ENCODE data around the gene EFNA3. TPM values are rescaled to one million over a fixed set of nuclear protein-coding genes. Genes with fewer than 3 reads are reported as not detected.

The EFNA3 gene
- total and polyA plus RNA-seq, 9 of the 15 experiments (the other 6 are each of a cell fraction or from before 2014, with no cell fraction given): 0.59 to 7.9 (median 4.7) TPM

- TF ChIP-seq ZBTB33 (CRISPR knock-in tag; IDR thresholded peaks at IDR 0.05) (0 out of 2 replicates have a peak, but pooled peaks have one; percentile 10), ZNF224 (CRISPR knock-in tag; IDR thresholded peaks at IDR 0.05) (no peak), CHD2 (IDR thresholded peaks at IDR 0.05; ENCODE audit: low read depth, low read length) (0 out of 2 replicates have a peak, but pooled peaks have one; percentile 4), SP1 (CRISPR knock-in tag; IDR thresholded peaks at IDR 0.05) (peak; percentile 45; the same call in 1 of the 2 replicates), POLR2G (IDR thresholded peaks at IDR 0.05; ENCODE audit: low read depth, low read length) (no peak)
Measured at GRCh38 chr1:155126556-155127104, 48.0 kb downstream of the EFNA3 start (continued).

GRCh38 chr1:155127105-155127966 lies 48.7 kb downstream of the EFNA3 start, which contains the start of gene EFNA1:
Gene EFNA1 (plus strand): TSS chr1:155127876. CDS start chr1:155127978, 102 bp downstream.
- peak; percentile 65 to 78 (median 77) for DNase-seq (ENCODE audit: extremely low read depth in 1 of 4, low spot score in 3 of 4)
- H2AFZ ChIP-seq (ENCODE audit: low read depth, low read length): peak within 1 kb of the TSS; percentile 91
- in situ Hi-C loops (cut with MboI): no loop called here
- TF ChIP-seq THRAP3 (IDR thresholded peaks at IDR 0.05; ENCODE audit: borderline replicate concordance) (no peak), CEBPB (tag; IDR thresholded peaks at IDR 0.05) (peak; percentile 21; the same call in 1 of the 2 replicates), EGR1 (conservative IDR thresholded peaks at IDR 0.05) (peak; percentile 37; the same call in 1 of the 2 replicates), MYC (IDR thresholded peaks at IDR 0.05; ENCODE audit: low read depth, low read length) (0 out of 2 replicates have a peak, but pooled peaks have one; percentile 27), MYC (CRISPR knock-in tag; IDR thresholded peaks at IDR 0.05; ENCODE audit: borderline replicate concordance, low read depth) (no peak), MTA3 (IDR thresholded peaks at IDR 0.05; ENCODE audit: borderline replicate concordance) (no peak), PKNOX1 (IDR thresholded peaks at IDR 0.05) (peak; percentile 59), YY1 (IDR thresholded peaks at IDR 0.05; ENCODE audit: borderline replicate concordance in 1 of 3, control insufficient read depth in 1 of 3, extremely low read depth in 1 of 3, insufficient read depth in 3 of 3, insufficient read length in 1 of 3, insufficient replicate concordance in 2 of 3, low read depth in 1 of 3, low read length in 2 of 3) (peak in 1 of 3 experiments; percentile 15), JUN (IDR thresholded peaks at IDR 0.05; ENCODE audit: borderline replicate concordance, low read depth, low read length) (no peak), JUN (CRISPR knock-in tag; IDR thresholded peaks at IDR 0.05; ENCODE audit: borderline replicate concordance) (no peak)

More at GRCh38 chr1:155127105-155127966, 48.7 kb downstream of the EFNA3 start, which contains the start of gene EFNA1:
- Histone ChIP-seq H3K36me3 (ENCODE audit: control insufficient read depth, insufficient read depth, low read length) (0 out of 3 replicates have a peak, but pooled peaks cover 5% of the 10 kb centered on the region), H3K27ac (ENCODE audit: extremely low read depth, low read depth, low read length) (peak within 1 kb of the TSS; percentile 34; the same call in 1 of the 3 replicates), H3K9me3 (replicated peaks; ENCODE audit: control insufficient read depth, insufficient read depth, low read depth, low read length) (no peaks in the 10 kb centered on the region), H3K27me3 (ENCODE audit: control insufficient read depth in 2 of 2, insufficient read depth in 2 of 2, low read length in 2 of 2) (no peaks in the 10 kb centered on the region), H3K9ac (ENCODE audit: insufficient read depth in 1 of 2, low read depth in 2 of 2, low read length in 2 of 2) (peak within 1 kb of the TSS; percentile 64 to 94), H3K4me2 (ENCODE audit: insufficient read depth, low read length) (peak within 1 kb of the TSS; percentile 80), H3K9me1 (ENCODE audit: control insufficient read depth, insufficient read depth, low read length) (no peaks in the 10 kb centered on the region), H3K79me2 (ENCODE audit: control insufficient read depth, insufficient read depth, low read length) (peaks cover 2% of the 10 kb centered on the region; the same call in 1 of the 3 replicates), H3K4me3 (peak within 1 kb of the TSS; percentile 40), H4K20me1 (replicated peaks; ENCODE audit: control insufficient read depth, insufficient read depth, low read length) (no peaks in the 10 kb centered on the region), H3K4me1 (replicated peaks in 1 of 2; ENCODE audit: control insufficient read depth in 2 of 2, insufficient read depth in 2 of 2, low read length in 2 of 2) (peaks cover 40 to 57% of the 10 kb centered on the region in 2 experiments)
- intact Hi-C loops (cut with micrococcal nuclease): no loop called here
- BruUV-seq (replicated peaks): no TSS peak
- FAIRE-seq (peak; percentile 51), ATAC-seq (peak; percentile 86)
- POLR2A ChIA-PET: interaction anchor here (1.5 kb wide), 1 partner anchor 10 kb away, joined by 5 read pairs; no protein-coding TSS in a partner anchor
- 3% methylated on average over 50 of the region's 76 CpGs for WGBS (ENCODE audit: insufficient coverage, low coverage, missing lambda C conversion rate)
- CTCF ChIA-PET (ENCODE audit: low intra/inter-chr PET ratio): no interaction called here
